Ishikawa (cell line): ENCODE data around the gene RUNX1.

Experiments
- CEBPB ChIP-seq: IDR thresholded peaks from 2 replicates; pipeline ENCODE4 v1.6.1; 2012
- CREB1 ChIP-seq: IDR thresholded peaks from 2 replicates; pipeline ENCODE4 v1.6.1; 2012; ENCODE audit warnings: low read depth
- EGR1 ChIP-seq: IDR thresholded peaks from 2 replicates; pipeline ENCODE4 v1.6.1; 2012
- EP300 ChIP-seq: IDR thresholded peaks from 2 replicates; pipeline ENCODE4 v1.6.1; 2012; ENCODE audit warnings: borderline replicate concordance
- FOXM1 ChIP-seq: IDR thresholded peaks from 2 replicates; pipeline ENCODE4 v1.6.1; 2012; ENCODE audit warnings: low read depth, borderline replicate concordance
- NFIC ChIP-seq: IDR thresholded peaks from 2 replicates; pipeline ENCODE4 v1.6.1; 2012
- RAD21 ChIP-seq: IDR thresholded peaks from 2 replicates; pipeline ENCODE4 v1.6.1; 2012; ENCODE audit warnings: low read depth
- TAF1 ChIP-seq: IDR thresholded peaks from 2 replicates; pipeline ENCODE4 v1.6.1; 2012; ENCODE audit warnings: low read depth, mild to moderate bottlenecking
- TCF12 ChIP-seq: IDR thresholded peaks from 2 replicates; pipeline ENCODE4 v1.6.1; 2012; ENCODE audit warnings: low read depth
- TEAD4 ChIP-seq: IDR thresholded peaks from 2 replicates; pipeline ENCODE4 v1.6.1; 2012
- YY1 ChIP-seq: IDR thresholded peaks from 2 replicates; pipeline ENCODE4 v1.6.1; 2012; ENCODE audit warnings: low read depth
- ZBTB7A ChIP-seq: IDR thresholded peaks from 2 replicates; pipeline ENCODE4 v1.6.1; 2012; ENCODE audit warnings: low read depth
- TF ChIP-seq, protein P1 (sequence below): IDR thresholded peaks from 2 replicates; pipeline ENCODE4 v1.6.1; 2012
- TF ChIP-seq, protein P2 (sequence below): IDR thresholded peaks from 2 replicates; pipeline ENCODE4 v1.6.1; 2012; ENCODE audit warnings: low read depth, mild to moderate bottlenecking
- TF ChIP-seq, protein P3 (sequence below): IDR thresholded peaks from 2 replicates; pipeline ENCODE4 v1.6.1; 2012

The RUNX1 gene

DNA sequence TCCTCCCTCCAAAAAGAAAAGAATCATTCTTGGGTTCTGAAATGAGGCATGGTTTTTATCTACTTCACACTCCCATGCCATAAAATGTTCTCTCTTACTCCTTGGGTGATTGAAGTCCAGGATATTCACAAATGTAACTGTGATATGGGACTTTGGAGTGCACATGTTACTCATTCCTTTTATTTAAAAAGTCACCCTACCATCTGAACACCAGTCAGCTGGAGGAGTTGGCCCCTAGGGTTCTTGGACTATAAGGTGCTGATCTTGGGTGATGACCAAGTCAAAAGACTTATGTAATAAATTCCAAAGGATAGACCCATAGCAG lies 251.9 kb downstream of the RUNX1 start:
- TF ChIP-seq TAF1 (no peak), CREB1 (no peak), EP300 (no peak), TEAD4 (no peak), ZBTB7A (no peak), FOXM1 (no peak), NFIC (no peak), YY1 (no peak), RAD21 (no peak), CEBPB (no peak), TCF12 (no peak), EGR1 (no peak)
- TF ChIP-seq, protein P1, sequence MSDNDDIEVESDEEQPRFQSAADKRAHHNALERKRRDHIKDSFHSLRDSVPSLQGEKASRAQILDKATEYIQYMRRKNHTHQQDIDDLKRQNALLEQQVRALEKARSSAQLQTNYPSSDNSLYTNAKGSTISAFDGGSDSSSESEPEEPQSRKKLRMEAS: no peak
- TF ChIP-seq, protein P2, sequence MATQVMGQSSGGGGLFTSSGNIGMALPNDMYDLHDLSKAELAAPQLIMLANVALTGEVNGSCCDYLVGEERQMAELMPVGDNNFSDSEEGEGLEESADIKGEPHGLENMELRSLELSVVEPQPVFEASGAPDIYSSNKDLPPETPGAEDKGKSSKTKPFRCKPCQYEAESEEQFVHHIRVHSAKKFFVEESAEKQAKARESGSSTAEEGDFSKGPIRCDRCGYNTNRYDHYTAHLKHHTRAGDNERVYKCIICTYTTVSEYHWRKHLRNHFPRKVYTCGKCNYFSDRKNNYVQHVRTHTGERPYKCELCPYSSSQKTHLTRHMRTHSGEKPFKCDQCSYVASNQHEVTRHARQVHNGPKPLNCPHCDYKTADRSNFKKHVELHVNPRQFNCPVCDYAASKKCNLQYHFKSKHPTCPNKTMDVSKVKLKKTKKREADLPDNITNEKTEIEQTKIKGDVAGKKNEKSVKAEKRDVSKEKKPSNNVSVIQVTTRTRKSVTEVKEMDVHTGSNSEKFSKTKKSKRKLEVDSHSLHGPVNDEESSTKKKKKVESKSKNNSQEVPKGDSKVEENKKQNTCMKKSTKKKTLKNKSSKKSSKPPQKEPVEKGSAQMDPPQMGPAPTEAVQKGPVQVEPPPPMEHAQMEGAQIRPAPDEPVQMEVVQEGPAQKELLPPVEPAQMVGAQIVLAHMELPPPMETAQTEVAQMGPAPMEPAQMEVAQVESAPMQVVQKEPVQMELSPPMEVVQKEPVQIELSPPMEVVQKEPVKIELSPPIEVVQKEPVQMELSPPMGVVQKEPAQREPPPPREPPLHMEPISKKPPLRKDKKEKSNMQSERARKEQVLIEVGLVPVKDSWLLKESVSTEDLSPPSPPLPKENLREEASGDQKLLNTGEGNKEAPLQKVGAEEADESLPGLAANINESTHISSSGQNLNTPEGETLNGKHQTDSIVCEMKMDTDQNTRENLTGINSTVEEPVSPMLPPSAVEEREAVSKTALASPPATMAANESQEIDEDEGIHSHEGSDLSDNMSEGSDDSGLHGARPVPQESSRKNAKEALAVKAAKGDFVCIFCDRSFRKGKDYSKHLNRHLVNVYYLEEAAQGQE: no peak

DNA sequence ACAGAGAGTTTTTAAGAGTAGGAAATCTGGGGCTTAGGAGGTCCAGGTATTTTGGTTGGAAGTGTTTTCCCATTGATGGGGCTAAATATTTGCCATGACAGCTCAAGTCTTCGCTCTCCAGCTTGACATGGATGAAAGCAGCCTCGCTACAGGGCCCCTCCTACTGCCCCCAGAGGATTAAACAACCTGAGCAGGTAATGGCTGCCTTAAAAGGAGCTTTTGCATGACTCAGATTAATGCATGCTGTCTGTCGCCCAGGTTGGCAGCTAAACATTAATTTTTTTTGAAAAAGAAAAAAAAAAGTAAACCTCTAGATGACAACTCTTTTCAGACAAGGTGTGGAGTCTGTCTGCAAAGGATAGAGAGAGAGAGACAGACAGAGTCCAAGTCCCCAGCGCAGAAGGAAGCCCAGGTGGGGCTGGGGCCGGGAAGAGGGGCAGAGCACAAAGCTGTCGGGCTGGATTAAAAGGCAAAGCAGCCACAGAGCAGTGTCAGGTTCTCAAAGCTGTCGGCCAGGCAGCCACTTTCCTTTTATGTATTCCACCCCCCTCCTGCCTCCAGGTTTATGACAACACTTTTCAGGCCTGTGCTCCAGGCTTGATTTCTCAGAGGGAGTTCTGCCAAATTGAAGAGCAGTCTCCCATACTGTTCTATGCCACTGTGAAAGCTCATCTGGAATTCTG lies 252.4 kb downstream of the RUNX1 start:
- TF ChIP-seq TAF1: no peak
- TF ChIP-seq CREB1: no peak
- no peak for TF ChIP-seq EP300
- TF ChIP-seq RAD21: no peak
- TF ChIP-seq NFIC: no peak
- TF ChIP-seq, protein P1: no peak
- TF ChIP-seq, protein P3, sequence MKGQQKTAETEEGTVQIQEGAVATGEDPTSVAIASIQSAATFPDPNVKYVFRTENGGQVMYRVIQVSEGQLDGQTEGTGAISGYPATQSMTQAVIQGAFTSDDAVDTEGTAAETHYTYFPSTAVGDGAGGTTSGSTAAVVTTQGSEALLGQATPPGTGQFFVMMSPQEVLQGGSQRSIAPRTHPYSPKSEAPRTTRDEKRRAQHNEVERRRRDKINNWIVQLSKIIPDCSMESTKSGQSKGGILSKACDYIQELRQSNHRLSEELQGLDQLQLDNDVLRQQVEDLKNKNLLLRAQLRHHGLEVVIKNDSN: no peak

DNA sequence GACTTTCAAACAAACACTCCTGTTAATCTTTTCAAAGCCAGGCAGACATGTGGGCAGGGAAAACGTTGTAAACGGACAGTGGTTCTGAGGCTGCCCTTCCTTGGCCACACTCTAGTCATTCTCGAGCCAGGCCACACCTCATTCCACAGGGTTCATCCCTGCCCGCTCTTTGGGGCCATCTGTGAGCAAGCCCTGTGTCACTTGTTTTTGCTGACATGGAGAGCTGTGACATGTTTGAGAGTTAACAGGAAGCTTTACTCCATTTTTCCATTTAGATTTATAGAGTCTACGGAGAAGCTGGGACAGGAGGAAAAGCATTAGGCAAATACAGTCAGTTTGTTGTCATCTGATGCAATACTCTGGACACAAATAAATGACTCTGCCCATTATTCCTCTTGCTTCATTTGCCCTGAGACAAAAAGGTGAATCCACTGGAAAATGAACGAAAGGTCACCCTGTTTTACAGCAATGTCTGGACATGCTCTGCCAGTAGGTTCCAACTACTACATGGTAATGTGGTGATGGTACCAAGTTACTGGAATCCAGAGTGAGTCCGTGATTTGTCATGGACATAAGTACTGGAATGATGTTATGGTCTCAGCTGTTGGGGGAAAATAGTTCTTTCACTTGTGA lies 253.4 kb downstream of the RUNX1 start:
- TF ChIP-seq NFIC (no peak), EGR1 (no peak)

DNA sequence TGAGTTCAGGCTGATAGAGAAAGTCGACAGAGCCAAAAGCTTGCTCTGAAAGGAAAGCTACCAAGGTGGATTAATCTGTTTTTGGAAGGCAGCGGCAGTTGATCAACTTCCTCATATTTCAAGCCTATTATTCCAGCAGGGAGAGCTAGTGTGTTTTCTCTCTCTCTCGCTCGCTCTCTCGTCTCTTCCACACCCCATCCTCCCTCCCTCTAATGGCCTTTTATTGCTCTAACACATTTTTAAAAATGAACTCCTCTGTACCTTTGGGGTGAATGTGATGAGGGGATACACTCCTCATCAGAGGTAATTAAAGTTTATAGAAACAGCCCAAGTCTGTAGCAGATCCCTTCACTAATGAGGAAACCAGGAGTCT lies 253.9 kb downstream of the RUNX1 start:
- peak; percentile 17; the same call in 1 of the 2 replicates for TF ChIP-seq RAD21
- no peak for TF ChIP-seq TAF1

DNA sequence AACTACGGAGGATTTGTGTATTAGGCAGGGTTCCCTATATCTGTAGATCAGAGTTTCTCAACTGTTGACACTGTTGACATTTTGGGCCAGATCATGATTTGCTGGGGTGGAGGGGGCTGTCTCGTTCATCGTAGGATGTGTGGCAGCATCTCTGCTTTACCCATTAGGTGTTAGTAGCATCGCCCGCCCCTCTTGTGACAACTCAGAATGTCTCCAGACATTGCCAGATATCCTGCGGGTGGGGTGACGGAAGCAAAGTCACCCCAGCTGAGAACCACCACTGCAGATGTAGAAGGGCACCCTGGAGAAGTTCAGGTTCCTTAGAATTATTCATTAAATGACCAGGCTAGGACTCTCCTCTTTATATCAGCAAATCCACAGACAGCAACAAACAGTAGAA lies 254.4 kb downstream of the RUNX1 start:
- no peak for TF ChIP-seq CEBPB
- TF ChIP-seq ZBTB7A: no peak
- TF ChIP-seq TAF1: no peak
- no peak for TF ChIP-seq EGR1
- TF ChIP-seq TCF12: no peak
- TF ChIP-seq, protein P1: no peak
- no peak for TF ChIP-seq NFIC
- TF ChIP-seq TEAD4: no peak
- TF ChIP-seq YY1: no peak
- no peak for TF ChIP-seq RAD21
- TF ChIP-seq EP300: no peak
- TF ChIP-seq, protein P2: no peak
- no peak for TF ChIP-seq FOXM1
- no peak for TF ChIP-seq CREB1
- TF ChIP-seq, protein P3: no peak

DNA sequence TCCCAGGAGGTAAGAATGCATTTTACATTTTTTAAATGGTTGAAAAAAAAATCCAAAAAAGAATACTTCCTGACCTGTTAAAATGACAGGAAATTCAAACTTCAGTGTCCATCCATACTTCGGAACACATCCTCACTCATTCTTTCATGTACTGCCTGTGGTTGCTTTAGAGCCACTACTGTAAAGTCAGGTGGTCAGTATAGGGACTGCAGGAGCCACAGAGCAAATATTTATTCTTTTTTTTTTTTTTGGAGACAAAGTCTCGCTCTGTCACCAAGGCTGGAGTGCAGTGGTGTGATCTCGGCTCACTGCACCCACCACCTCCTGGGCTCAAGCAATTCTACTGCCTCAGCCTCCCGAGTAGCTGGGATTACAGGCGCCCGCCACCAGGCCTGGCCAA lies 255.6 kb downstream of the RUNX1 start:
- no peak for TF ChIP-seq NFIC
- no peak for TF ChIP-seq TEAD4
- TF ChIP-seq RAD21: no peak
- TF ChIP-seq, protein P3: no peak
- TF ChIP-seq YY1: no peak
